Liver (tissue), 9 donors: Measurements from ENCODE around the gene CIC. TPM values are rescaled to one million over a fixed set of nuclear protein-coding genes. Genes with fewer than 3 reads are reported as not detected.

Experiments
- DNase-seq: peaks from one replicate; pipeline ENCODE4 v3.0.0-alpha.2; 2017; ENCODE audit warnings: low spot score
- H3K27ac ChIP-seq, 2 donors: one replicate each; pipeline ENCODE4 v1.7.0; 2013; ENCODE audit warnings: inconsistent platforms in 2 of 2, low read length in 2 of 2, control low read depth in 1 of 2, low read depth in 1 of 2, mild to moderate bottlenecking in 1 of 2
- H3K27me3 ChIP-seq, 4 donors: one replicate each; pipeline versions ENCODE4 v1.6.1 to v1.7.0; 2013; ENCODE audit warnings: low read length in 3 of 4, inconsistent platforms in 1 of 4, mild to moderate bottlenecking in 1 of 4, moderate library complexity in 1 of 4; ENCODE audit not compliant: control insufficient read depth in 4 of 4, insufficient read depth in 4 of 4
- H3K36me3 ChIP-seq, 4 donors: one replicate each; pipeline versions ENCODE4 v1.6.1 to v1.7.0; 2013; ENCODE audit warnings: low read length in 3 of 4, mild to moderate bottlenecking in 3 of 4, low read depth in 1 of 4, moderate library complexity in 1 of 4; ENCODE audit not compliant: control insufficient read depth in 4 of 4, insufficient read depth in 3 of 4
- H3K4me1 ChIP-seq, 4 donors: one replicate each; pipeline versions ENCODE4 v1.6.1 to v1.7.0; 2013; ENCODE audit warnings: low read length in 3 of 4, mild to moderate bottlenecking in 3 of 4, moderate library complexity in 1 of 4; ENCODE audit not compliant: control insufficient read depth in 4 of 4, insufficient read depth in 4 of 4
- H3K4me3 ChIP-seq, 3 donors: one replicate each; pipeline versions ENCODE4 v1.6.1 to v1.7.0; 2013; ENCODE audit warnings: low read length in 3 of 3, control low read depth in 1 of 3, low read depth in 1 of 3, mild to moderate bottlenecking in 1 of 3
- H3K9ac ChIP-seq, 2 donors: one replicate each; pipeline ENCODE4 v1.7.0; 2013; ENCODE audit warnings: low read length in 2 of 2, mild to moderate bottlenecking in 2 of 2, moderate library complexity in 2 of 2, control low read depth in 1 of 2, low read depth in 1 of 2
- H3K9me3 ChIP-seq, 4 donors: one replicate each; pipeline versions ENCODE4 v1.6.1 to v1.7.0; 2013; ENCODE audit warnings: low read length in 3 of 4; ENCODE audit not compliant: control insufficient read depth in 4 of 4
- ATF3 ChIP-seq: IDR thresholded peaks from 2 replicates; pipeline ENCODE4 v1.6.1; 2016; ENCODE audit warnings: antibody characterized with exemption
- CTCF ChIP-seq: fragments of 150-350 bp; IDR thresholded peaks from 2 replicates; pipeline ENCODE4 v1.5.1; 2017; ENCODE audit warnings: improper control_type of control experiment, low read depth, low read length; ENCODE audit not compliant: missing input control
- EGR1 ChIP-seq, 2 donors: IDR thresholded peaks; 2 replicates each; pipeline ENCODE4 v1.6.1; 2016 to 2018; ENCODE audit warnings: antibody characterized with exemption in 2 of 2, low read depth in 2 of 2
- FOXA1 ChIP-seq: IDR thresholded peaks from 2 replicates; pipeline ENCODE4 v1.6.1; 2016; ENCODE audit warnings: antibody characterized with exemption
- FOXA2 ChIP-seq: IDR thresholded peaks from 2 replicates; pipeline ENCODE4 v1.6.1; 2016; ENCODE audit warnings: antibody characterized with exemption
- GABPA ChIP-seq, 2 donors: IDR thresholded peaks in 1 of 2; conservative IDR thresholded peaks in 1 of 2; 2 replicates each; pipeline ENCODE4 v1.6.1; 2016; ENCODE audit warnings: antibody characterized with exemption in 2 of 2, mild to moderate bottlenecking in 1 of 2, moderate library complexity in 1 of 2
- HNF4A ChIP-seq, 2 donors: conservative IDR thresholded peaks; 2 replicates each; pipeline ENCODE4 v1.6.1; 2016; ENCODE audit warnings: antibody characterized with exemption in 2 of 2, mild to moderate bottlenecking in 2 of 2
- HNF4G ChIP-seq: IDR thresholded peaks from 2 replicates; pipeline ENCODE4 v1.6.1; 2016; ENCODE audit warnings: antibody characterized with exemption
- JUND ChIP-seq, 2 donors: IDR thresholded peaks; 2 replicates each; pipeline ENCODE4 v1.6.1; 2016; ENCODE audit warnings: antibody characterized with exemption in 2 of 2
- NR2F2 ChIP-seq: IDR thresholded peaks from 2 replicates; pipeline ENCODE4 v1.6.1; 2016; ENCODE audit warnings: antibody characterized with exemption
- RAD21 ChIP-seq, 2 donors: IDR thresholded peaks; 2 replicates each; pipeline ENCODE4 v1.6.1; 2016; ENCODE audit warnings: antibody characterized with exemption in 2 of 2, mild to moderate bottlenecking in 2 of 2
- REST ChIP-seq: IDR thresholded peaks from 2 replicates; pipeline ENCODE4 v1.6.1; 2016; ENCODE audit warnings: antibody characterized with exemption, mild to moderate bottlenecking
- RXRA ChIP-seq, 2 donors: IDR thresholded peaks; 2 replicates each; pipeline ENCODE4 v1.6.1; 2017 to 2018; ENCODE audit warnings: antibody characterized with exemption in 2 of 2, mild to moderate bottlenecking in 1 of 2
- SP1 ChIP-seq: IDR thresholded peaks from 2 replicates; pipeline ENCODE4 v1.6.1; 2018; ENCODE audit warnings: antibody characterized with exemption, mild to moderate bottlenecking
- TAF1 ChIP-seq: conservative IDR thresholded peaks from 2 replicates; pipeline ENCODE4 v1.6.1; 2016; ENCODE audit warnings: antibody characterized with exemption, mild to moderate bottlenecking
- YY1 ChIP-seq: IDR thresholded peaks from 2 replicates; pipeline ENCODE4 v1.6.1; 2016; ENCODE audit warnings: antibody characterized with exemption, mild to moderate bottlenecking
- WGBS: extraction: QIAGEN DNeasy Blood & Tissue Kit; methylation state at CpG from one replicate; pipeline ENCODE4 v1.1.7; 2013; 5-methylcytosine and 5-hydroxymethylcytosine counted together
- polyA plus RNA-seq, 2 donors: library from polyadenylated mRNA; stranded (reverse) in 1 of 2; unstranded in 1 of 2; fragments of 200-250 nt in 1 of 2; fragments of >200 nt in 1 of 2; fragmentation: Nextera tagmentation in 1 of 2; extraction: Ambion mirVana in 1 of 2; gene quantifications; one replicate each; pipeline versions ENCODE4 v1.2.1 to v1.2.3, GENCODE V29; 2013 to 2015
- total RNA-seq, 2 donors: library from RNA; depleted of rRNA; stranded (reverse); fragments of >200 nt; gene quantifications; one replicate each; pipeline ENCODE4 v1.2.3, GENCODE V29; 2014
- donor health status: healthy.
- donor health status: healthy.
- donor health status: healthy.
- donor health status: healthy.
- donor health status: healthy.

The CIC gene
- total and polyA plus RNA-seq, 4 donors = 5.6 to 21.3 (median 17.2) TPM

- TF ChIP-seq ATF3 = no peak
Measured at GRCh38 chr19:42317535-42317934, 48.5 kb downstream of the CIC start (continued).

GRCh38 chr19:42322305-42322704, 53.3 kb downstream of the CIC start:
- TF ChIP-seq FOXA1 = no peak
- TF ChIP-seq YY1 = no peak
- no peaks in the 10 kb centered on the region for H3K27me3 ChIP-seq
- no peak overlapping the region for H3K4me3 ChIP-seq
- H3K36me3 ChIP-seq = no peaks in the 10 kb centered on the region
- WGBS = 74% methylated on average over 9 of the region's 9 CpGs
- no peak overlapping the region for H3K9ac ChIP-seq
- no peak for DNase-seq
- H3K9me3 ChIP-seq = no peaks in the 10 kb centered on the region
- H3K27ac ChIP-seq = no peak overlapping the region
- H3K4me1 ChIP-seq = peaks cover 10 to 23% (median 19%) of the 10 kb centered on the region in 4 donors

GRCh38 chr19:42323473-42323851, 54.4 kb downstream of the CIC start:
- WGBS = 27% methylated on average over 29 of the region's 29 CpGs
- H3K9me3 ChIP-seq = no peaks in the 10 kb centered on the region
- H3K4me1 ChIP-seq = peaks cover 10 to 30% (median 20%) of the 10 kb centered on the region in 4 donors
- no peak overlapping the region for H3K27ac ChIP-seq
- no peaks in the 10 kb centered on the region for H3K27me3 ChIP-seq
- TF ChIP-seq JUND (IDR thresholded peaks at IDR 0.05) (no peak), HNF4A (conservative IDR thresholded peaks at IDR 0.05) (no peak), FOXA2 (no peak), REST (no peak), HNF4G (no peak), NR2F2 (no peak), EGR1 (IDR thresholded peaks at IDR 0.05; ENCODE audit: low read depth in 2 of 2) (no peak), RAD21 (IDR thresholded peaks at IDR 0.05) (no peak), TAF1 (no peak), RXRA (IDR thresholded peaks at IDR 0.05) (no peak), SP1 (no peak), GABPA (IDR thresholded peaks at IDR 0.05 in 1 of 2, conservative IDR thresholded peaks at IDR 0.05 in 1 of 2) (no peak), CTCF (no peak)
- no peak for DNase-seq
- no peak overlapping the region for H3K9ac ChIP-seq
- no peak overlapping the region for H3K4me3 ChIP-seq
- H3K36me3 ChIP-seq = no peaks in the 10 kb centered on the region
